ENCODE measurements around the gene GNB5.

- no peak for TF ChIP-seq CTCF (IDR thresholded peaks at IDR 0.05 in 8 of 11, conservative IDR thresholded peaks at IDR 0.05 in 3 of 11)
- no peak for TF ChIP-seq POLR2A (IDR thresholded peaks at IDR 0.05)
- TF ChIP-seq POLR2AphosphoS5 (IDR thresholded peaks at IDR 0.05), result no peak
Observed at GRCh38 chr15:52218371-52218770, 27.2 kb upstream of the GNB5 start.
